Upper lobe of left lung (tissue), 4 donors: ENCODE data around the gene PCGF1.

Experiments
- EP300 ChIP-seq, 4 donors: sonication (generic); formaldehyde crosslinking; IDR thresholded peaks; one replicate each; pipeline ENCODE4 v1.5.1; 2017; ENCODE audit warnings: antibody characterized with exemption in 4 of 4, control low read depth in 2 of 4
- POLR2AphosphoS5 ChIP-seq, 2 donors: sonication (generic); formaldehyde crosslinking; IDR thresholded peaks; one replicate each; pipeline ENCODE4 v1.5.1; 2017; ENCODE audit warnings: antibody characterized with exemption in 2 of 2

GRCh38 chr2:74507926-74508520 is 528 bp upstream of the PCGF1 start:
- TF ChIP-seq EP300 (IDR thresholded peaks at IDR 0.05) (no peak), POLR2AphosphoS5 (IDR thresholded peaks at IDR 0.05) (no peak)
